NOMO-1 treated with DMSO at 0.1 percent for 48 hours (cell line): ENCODE results near the gene UBE2C.
"Not testable (repeated sequence)": the region's sequence is repeated elsewhere in the genome, so short reads cannot be mapped to it uniquely, and the experiment has no call there.

Source experiments
- DNase-seq: peaks from one replicate; lab custom pipeline; 2025; ENCODE audit not compliant: unreplicated experiment; lab: John Stamatoyannopoulos, UW

UBE2C gene

DNA sequence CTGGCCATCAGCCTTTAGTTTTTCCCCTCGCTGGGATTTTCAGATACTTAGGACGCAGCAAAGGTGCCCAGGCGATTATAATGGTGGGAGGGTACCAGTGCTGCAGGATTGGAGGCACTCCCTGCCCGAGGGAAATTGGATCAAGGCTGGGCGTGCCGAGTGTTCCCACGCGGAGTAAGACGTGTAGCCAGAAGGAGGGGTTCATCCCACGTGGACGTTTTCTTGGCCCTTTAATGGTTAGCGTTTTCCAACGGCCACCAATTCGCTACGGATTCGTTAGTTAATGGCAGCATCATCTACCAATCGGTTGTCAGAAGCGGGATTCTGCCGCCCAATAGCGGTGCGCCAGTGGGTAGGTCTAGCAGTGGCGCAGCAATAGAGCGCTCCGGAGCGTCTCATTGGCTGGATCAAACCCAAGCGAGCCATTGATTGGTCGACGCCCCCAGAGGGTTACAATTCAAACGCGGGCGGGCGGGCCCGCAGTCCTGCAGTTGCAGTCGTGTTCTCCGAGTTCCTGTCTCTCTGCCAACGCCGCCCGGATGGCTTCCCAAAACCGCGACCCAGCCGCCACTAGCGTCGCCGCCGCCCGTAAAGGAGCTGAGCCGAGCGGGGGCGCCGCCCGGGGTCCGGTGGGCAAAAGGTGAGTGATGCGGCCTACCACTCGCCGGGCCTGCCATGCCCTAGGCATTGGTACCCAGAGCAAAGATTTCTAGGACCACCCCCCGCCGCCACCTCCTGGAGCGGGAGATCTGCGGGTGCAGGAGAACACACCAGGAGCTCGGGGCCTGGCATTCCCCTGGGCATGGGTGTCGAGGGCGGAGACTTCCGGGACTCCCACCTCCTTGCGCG is at the start of gene UBE2C:
Gene UBE2C, plus strand, starts transcription at position 488 of the 849 bp plus-strand sequence. Its CDS starts 52 bp downstream, at position 540.
- peak; percentile 89 for DNase-seq

DNA sequence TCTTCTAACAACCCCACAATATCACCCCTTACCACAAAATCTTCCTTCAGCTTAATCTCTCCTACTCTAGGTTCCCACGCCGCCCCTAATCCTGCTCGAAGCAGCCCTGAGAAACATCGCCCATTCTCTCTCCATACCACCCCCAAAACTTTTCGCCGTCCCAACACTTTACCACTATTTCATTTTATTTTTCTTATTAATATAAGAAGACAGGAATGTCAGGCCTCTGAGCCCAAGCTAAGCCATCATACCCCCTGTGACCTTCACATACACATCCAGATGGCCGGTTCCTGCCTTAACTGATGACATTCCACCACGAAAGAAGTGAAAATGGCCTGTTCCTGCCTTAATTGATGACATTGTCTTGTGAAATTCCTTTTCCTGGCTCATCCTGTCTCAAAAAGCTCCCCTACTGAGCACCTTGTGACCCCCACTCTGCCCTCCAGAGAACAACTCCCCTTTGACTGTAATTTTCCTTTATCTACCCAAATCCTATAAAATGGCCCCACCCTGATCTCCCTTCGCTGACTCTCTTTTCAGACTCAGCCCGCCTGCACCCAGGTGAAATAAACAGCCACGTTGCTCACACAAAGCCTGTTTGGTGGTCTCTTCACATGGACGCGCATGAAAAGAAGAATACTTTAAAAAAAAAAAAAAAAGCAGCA is 47.7 kb upstream of the UBE2C start:
- not testable (repeated sequence) for DNase-seq

DNA sequence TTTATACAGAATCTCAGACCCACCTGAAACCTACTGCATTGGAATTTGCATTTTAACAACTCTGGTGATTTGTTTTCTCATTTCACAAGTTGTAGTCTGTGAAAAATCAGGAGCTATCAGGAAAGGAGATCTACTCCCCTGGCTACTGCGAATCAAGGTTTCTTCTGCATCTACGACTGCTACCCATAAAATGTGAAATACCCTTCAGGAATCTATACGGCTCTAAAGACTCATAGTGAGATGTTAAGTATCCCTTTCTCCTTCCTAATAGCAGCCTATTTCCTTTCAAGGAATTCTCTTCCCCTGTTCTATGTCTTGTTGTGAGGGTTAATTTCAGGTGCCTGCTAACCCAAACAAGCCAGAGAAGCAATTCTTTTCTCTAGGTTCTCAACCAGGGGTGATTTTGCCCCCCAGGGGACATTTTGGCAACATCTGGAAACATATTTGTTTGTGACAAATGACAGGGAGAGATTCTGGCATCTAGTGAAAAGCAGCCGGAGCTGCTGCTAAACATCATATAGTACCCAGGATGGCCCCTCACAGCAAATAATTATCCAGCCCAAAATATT is 47.1 kb upstream of the UBE2C start:
- no peak for DNase-seq

DNA sequence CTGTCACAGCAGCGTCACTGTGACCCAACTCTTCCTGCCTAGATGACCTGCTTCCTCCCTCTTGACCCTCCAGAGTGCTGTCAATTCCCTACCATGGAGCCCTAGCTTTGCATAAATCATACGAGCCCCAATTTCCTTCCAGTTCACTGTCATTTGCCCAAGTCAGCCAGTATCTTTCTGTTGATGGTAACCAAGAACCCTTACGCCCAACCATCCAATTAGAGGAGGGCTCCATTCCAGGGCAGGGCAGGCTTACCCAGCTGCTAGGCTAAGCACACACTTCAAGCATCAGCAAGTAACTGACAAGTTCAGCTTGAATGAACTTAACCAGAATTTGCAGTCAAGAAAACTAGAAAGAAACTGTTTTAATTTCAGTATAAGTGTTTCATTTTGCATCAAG is 46.5 kb upstream of the UBE2C start:
- no peak for DNase-seq

DNA sequence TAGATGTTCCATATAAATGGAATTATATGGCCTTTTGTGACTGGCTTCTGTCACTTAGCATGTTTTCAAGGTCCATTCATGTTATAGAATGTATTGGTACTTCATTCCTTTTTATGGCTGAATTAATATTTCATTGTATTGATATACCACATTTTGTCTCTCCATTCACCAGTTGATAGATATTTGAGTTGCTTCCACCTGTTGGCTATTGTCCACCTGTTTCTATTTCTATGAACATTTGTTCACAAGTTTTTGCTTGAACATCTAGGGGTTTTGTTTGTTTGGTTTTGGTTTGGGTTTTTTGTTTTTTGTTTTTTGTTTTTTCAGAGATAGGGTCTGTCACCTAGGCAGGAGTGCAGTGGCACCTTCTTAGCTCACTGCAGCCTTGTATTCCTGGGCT is 44.0 kb upstream of the UBE2C start:
- no peak for DNase-seq

DNA sequence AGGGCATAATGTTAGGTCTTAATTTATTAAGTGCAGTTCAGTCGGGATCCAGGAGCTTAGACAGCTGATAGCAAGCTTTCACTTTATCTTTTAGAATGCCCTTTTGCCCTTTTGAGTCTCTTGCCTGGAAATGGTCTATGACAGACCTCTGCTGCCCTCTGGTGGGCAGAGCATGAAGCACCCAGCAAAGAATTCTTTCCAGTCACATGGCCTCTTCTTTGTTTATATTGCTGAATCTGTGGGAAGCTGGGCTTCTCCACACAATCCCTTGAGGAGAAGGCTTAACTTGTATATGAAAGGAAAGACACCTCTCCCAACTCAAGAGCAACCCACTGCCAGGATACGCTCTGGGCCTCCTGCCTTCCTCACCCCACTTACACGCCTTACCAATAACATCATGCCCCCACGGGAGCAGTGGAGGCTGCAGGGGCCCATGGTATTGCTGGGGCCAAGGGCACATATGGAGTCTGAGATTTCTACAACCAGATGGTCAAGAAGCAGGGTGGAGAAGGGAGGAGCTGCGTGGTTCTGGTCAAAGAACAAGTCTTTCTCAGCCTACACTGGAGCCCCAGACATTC is 41.2 kb upstream of the UBE2C start:
- DNase-seq, result peak; percentile 77

DNA sequence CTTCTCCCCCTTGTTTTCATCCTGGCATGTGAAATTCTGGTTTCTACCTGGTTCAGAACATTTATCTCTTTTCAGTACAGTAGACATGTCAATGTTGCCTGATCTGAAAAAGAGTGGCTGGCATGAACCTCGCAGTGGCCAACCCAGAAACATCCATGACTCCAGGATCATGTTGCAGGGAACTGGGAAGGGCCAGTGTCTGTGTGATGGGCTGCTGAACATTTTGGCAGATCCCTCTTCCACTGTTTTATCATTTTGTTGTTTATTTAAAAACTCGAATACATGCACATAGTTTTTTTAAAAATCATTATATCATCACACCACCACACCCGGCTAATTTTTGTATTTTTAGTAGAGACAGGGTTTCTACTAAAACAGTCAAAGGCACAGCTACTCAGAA is 39.8 kb upstream of the UBE2C start:
- DNase-seq, result no peak

DNA sequence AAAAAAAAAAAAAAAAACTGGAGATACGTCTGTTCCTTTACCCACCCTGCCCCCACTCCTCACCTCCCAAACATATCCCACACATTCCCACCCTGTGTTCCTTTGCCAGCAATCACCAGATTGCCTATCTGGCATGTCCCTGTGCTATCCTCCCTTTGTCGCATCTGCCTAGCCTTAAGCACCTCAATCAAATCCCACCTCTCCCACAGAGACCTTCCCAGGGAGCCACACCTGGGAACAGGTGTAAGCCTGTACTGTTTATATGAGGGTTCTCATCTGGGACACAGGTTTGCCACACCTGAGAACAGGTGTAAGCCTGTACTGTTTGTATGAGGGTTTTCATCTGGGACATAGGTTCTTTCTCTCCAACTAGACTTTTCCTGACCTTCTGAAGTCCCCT is 37.5 kb upstream of the UBE2C start:
- no peak for DNase-seq

DNA sequence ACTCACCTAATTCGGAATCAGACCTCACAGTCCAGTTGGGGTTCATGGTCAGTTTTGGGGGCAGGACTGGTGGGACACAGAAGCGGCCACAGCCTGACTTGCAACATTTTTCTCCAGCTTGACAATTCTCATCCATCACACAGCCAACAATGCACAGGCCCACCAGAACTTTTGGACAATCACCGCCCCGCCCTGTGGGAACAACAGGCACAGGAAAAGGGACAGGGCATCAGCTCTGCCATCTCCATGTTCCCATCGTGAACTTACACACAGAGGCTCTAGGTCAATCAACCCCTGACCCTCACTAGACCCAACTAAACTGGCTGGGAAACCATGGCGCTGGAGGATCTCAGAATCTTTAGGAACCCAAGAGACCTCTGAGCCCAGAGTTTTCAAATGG is 37.0 kb upstream of the UBE2C start:
- DNase-seq, result no peak

DNA sequence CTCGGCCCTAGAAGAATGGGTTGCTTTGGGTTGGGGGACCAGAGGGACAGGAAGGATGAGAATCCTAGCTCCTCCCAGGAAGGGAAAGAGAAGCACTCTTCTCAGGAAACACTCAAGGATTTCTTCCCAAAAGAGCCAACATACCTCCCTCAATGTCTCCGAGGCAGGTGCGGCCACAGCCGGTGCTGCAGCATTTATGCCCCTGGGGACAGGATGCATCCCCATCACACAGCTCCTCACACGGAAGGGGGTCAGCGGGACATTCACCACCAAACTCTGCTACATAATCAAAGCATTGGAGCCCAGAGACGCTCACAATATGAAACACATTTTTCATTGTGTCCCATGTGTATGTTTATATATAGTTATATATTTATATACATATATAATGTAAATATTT is 35.5 kb upstream of the UBE2C start:
- no peak for DNase-seq

DNA sequence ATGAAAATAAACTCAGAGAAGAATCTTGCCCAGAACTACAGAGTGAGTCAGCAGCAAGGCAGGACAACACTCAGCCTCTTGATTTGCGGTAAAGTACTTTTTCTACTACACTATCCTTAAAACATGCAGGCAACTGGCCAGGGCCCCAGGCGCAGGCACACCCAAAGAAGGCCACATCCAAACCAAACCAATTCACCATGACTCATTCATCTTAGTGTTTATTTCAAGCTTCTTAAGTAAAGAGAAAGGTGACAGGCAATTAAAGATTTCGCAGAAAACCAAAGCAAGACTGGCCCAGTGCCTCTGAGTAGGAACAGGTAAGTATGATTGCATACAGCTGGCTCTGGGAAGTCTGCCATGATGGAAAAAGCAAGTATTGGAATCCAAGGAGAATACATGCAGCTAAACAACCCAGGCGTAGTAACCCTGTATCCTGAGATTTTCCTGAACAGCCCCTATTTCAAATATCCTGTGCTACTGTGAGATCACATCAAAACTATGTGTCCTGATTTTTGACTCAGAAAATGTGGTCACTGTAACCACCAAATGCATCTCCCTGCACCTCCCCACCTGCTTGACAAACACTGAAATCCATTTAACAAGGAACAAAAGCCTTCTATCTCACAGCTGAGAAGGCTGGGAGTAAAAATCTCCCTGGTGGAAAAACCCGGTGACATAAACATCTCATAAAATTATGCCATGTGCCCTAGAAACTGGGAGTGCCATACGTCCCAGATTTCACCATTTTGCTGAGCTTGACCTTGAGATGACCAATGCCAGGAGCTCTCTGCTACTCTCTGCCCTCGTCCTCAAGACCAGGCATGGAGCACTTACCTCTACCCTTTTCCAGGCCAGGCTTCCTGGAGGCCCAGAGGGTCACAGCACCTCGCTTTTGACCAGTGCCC is 33.2 kb upstream of the UBE2C start:
- peak; percentile 16 for DNase-seq

DNA sequence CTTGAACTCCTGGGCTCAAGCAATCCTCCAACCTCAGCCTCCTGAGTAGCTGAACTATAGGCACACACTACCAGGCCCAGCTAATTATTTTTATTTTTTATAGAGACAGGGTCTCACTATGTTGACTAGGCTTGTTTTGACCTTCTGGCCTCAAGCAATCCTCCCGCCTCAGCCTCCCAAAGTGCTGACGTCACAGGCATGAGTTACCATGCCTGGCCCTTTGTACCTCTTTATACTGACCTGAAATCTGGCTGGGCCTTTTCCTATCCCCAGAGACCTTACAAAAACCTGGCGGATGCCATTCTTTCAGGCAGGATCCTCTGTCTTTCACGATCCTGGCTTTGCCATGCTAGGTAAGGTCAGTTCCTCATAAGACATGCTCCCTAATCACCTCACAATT is 32.3 kb upstream of the UBE2C start:
- no peak for DNase-seq

DNA sequence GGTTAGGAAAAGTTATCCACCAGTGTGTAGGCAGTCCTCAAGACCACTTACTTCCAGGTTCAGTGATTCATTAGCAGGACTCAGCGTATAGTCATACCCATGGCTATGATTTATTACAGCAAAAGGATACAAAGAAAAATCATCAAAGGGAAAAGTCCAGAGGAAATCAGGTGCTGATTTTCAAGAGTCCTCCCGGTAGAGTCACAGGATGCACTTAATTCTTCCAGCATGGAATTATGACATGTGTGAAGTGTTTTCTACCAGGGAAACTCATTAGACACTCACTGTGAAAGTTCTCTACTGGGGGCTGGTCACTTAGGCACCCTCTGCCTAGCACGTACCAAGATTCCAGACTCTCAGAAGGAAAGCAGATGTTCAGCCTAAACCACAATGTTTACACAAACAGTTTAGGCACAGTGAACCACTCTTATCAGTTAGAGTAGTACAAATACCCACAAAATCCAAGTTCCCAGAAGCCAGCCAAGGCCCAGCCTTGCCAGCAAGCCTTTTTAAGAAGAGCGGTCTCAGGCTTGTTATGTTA is 31.0 kb upstream of the UBE2C start:
- no peak for DNase-seq

DNA sequence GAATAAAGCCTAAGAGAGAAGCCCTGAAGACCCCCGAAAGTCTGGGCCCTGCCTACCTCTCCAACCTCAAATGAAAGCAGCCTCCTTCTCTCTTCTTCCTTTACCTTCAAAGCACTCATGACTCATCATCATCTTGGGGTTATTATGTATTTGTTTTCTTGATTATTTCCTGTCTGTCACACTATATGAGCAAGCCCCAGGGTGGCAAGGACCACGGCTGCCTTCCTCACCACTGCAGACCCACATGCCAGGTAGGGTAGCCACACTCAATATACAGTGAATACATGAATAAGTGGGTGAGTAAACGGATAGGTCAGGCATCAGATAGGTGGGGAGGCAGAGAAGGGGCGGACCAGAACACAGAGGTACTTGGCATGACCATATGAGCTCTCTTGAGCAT is 29.6 kb upstream of the UBE2C start:
- no peak for DNase-seq

DNA sequence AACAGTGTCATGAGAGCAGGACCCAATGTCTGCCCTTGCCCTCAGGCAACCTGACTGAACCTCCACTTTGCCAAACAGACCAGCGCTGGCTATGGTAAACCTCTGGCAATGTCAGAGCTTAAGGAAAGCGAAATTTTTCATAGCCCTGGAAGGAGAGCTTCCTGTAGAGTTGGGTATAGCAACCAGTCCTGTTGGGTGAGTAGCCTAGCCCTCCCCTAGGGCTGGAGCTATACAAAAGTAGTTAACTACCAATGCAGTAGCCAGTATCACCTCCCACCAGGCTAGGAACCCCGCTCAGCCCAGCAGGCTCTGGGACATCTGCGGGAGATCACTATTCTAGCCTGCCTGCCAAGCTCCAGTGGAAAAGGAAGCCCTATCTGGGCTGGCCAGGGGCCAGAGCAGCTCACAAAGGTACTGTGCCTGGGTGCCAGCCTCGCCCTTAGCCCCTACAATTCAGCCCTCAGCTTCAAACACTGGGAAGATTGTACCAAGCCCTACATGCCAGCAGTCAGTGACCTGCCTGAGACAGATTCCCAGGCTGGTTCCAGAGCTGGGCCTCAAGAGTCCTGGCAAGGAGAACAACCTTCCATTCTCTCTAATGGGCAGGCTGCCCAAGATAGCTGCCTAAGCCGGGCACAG is 28.7 kb upstream of the UBE2C start:
- no peak for DNase-seq

DNA sequence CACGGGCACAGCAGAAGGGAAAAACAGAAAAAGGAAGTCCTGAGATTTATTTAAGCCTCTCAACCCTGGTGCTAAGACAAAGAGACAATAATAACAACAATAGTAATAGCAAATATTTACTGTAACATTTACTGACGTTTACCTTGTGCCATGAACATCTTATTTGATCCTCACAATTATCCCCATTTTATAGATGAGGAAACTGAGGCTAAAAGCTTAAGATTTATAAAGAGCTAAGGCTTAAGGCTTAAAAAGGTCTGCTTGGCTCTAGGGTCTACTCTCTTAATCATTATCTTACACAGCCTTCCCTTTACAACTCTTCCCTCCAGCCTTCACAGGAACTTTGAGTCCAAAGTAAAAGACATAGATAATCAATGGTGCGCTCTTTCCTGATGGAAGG is 24.1 kb upstream of the UBE2C start:
- no peak for DNase-seq

DNA sequence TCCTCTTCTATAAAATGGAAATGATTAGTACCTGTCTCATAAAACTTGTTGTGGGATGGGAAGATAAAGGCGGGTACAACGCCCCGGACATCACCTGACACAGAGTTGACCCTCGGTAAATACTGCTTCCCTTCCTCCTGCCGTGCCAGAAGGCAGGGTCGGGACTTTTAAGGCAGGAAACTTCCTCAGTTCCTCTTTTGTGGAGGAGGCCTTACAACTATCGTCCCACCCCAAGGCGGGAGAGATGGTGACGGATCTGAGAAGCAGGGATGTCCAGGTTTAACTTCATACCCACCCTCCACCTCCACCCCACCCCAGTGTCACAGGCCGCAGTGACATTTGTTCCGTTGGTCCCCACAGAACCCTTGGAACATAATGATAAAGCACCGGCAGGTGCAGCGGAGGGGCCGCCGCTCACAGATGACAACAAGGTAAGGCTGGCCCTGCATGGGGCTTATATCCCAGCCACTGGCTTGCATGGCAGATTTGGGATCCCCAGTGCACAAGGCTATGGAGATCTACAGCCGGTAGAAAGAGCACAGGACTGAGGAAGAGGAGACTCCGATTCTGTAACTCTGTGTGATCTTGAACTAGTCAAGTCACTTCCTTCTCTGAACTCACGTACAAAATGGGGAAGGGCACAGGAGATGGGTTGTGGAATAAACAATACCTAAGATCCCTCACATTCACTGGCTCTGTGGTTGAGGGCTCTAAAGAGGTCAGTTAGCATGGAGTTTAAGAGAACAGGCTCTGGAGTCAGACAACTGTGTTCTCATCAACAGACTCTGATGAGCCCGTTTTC is 19.9 kb upstream of the UBE2C start:
- DNase-seq, result peak; percentile 56

DNA sequence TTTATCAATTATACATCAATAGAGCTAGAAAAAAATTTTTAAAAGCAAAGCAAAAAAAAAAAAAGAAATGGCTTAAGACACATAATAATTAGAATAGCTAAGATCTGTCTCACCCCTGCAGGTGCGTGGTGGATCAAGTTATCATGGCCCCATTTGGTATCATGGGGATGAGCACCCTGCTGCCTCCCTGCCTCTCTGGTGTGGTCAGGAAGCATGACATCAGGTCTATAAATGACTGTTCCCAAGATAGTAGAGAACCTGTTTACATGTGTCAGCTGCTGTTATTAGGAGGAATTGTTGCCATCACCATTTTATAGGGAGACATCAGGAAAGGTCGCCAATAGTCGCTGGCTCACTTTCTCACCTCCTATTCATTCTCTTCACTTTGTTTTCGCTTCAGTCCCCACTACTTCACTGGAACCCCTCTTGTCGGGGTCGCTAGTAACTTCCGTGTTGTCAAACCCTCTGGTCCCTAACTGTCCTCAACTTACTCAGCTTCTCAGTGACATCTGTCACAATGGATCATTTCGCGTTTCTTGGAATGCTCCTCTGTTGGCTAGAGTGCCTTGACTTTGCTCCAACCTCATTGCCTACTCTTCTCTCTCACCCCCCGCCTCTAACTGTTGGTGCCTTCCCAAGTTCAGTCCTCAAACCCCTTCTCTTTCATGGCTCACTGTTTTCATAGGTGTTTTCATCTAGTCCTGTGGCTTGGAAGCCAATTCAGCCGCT is 15.9 kb upstream of the UBE2C start:
- DNase-seq, result no peak

DNA sequence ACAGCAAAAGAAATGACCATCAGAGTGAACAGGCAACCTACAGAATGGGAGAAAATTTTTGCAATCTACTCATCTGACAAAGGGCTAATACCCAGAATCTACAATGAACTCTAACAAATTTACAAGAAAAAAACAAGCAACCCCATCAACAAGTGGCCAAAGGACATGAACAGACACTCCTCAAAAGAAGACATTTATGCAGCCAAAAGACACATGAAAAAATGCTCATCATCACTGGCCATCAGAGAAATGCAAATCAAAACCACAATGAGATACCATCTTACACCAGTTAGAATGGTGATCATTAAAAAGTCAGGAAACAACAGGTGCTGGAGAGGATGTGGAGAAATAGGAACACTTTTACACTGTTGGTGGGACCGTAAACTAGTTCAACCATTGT is 14.9 kb upstream of the UBE2C start:
- DNase-seq, result not testable (repeated sequence)
